NT2/D1 (cell line): ENCODE measurements around the gene OR2S2.

Source experiments
- DNase-seq: peaks from one replicate; pipeline ENCODE4 v3.0.0-alpha.2; 2011; ENCODE audit warnings: low read depth, low spot score
- H3K27me3 ChIP-seq: 2 replicates; pipeline ENCODE4 v1.6.0; 2011; ENCODE audit warnings: mild to moderate bottlenecking; ENCODE audit not compliant: insufficient read length, insufficient read depth
- H3K36me3 ChIP-seq: 2 replicates; pipeline ENCODE4 v1.6.1; 2011; ENCODE audit warnings: mild to moderate bottlenecking, low read length, mixed read lengths; ENCODE audit not compliant: insufficient read depth, insufficient read length
- H3K4me1 ChIP-seq: 2 replicates; pipeline ENCODE4 v1.5.1; 2011; ENCODE audit not compliant: insufficient read depth, insufficient read length
- H3K4me3 ChIP-seq: 2 replicates; pipeline ENCODE4 v1.5.1; 2011; ENCODE audit warnings: low read depth; ENCODE audit not compliant: insufficient read length
- H3K9ac ChIP-seq: 2 replicates; pipeline ENCODE4 v1.6.0; 2011; ENCODE audit warnings: low read depth; ENCODE audit not compliant: insufficient read length
- H3K9me3 ChIP-seq: 2 replicates; pipeline ENCODE4 v1.5.1; 2011; ENCODE audit warnings: mild to moderate bottlenecking, low read length; ENCODE audit not compliant: insufficient read depth
- SUZ12 ChIP-seq: IDR thresholded peaks from 2 replicates; pipeline ENCODE4 v1.6.1; 2011; ENCODE audit not compliant: insufficient read length, insufficient read depth; ENCODE audit errors: extremely low read depth
- YY1 ChIP-seq: IDR thresholded peaks from 2 replicates; pipeline ENCODE4 v1.6.1; 2011; ENCODE audit not compliant: insufficient read length, insufficient read depth
- ZNF274 ChIP-seq: IDR thresholded peaks from 2 replicates; pipeline ENCODE4 v1.6.1; 2011; ENCODE audit warnings: mild to moderate bottlenecking, low read depth, low read length

Gene OR2S2

GRCh38 chr9:35930521-35930920 lies 27.4 kb downstream of the OR2S2 start:
- no peak for DNase-seq
- H3K9me3 ChIP-seq = no peaks in the 10 kb centered on the region
- no peaks in the 10 kb centered on the region for H3K4me1 ChIP-seq
- H3K36me3 ChIP-seq = no peaks in the 10 kb centered on the region
- H3K9ac ChIP-seq = no peak overlapping the region
- TF ChIP-seq SUZ12 (no peak), YY1 (no peak), ZNF274 (no peak)
- no peak overlapping the region for H3K4me3 ChIP-seq
- no peaks in the 10 kb centered on the region for H3K27me3 ChIP-seq

- TF ChIP-seq YY1 (no peak), ZNF274 (no peak), SUZ12 (no peak)
These were observed 28.6 kb downstream of the OR2S2 start for GRCh38 chr9:35929453-35929718.

DNA sequence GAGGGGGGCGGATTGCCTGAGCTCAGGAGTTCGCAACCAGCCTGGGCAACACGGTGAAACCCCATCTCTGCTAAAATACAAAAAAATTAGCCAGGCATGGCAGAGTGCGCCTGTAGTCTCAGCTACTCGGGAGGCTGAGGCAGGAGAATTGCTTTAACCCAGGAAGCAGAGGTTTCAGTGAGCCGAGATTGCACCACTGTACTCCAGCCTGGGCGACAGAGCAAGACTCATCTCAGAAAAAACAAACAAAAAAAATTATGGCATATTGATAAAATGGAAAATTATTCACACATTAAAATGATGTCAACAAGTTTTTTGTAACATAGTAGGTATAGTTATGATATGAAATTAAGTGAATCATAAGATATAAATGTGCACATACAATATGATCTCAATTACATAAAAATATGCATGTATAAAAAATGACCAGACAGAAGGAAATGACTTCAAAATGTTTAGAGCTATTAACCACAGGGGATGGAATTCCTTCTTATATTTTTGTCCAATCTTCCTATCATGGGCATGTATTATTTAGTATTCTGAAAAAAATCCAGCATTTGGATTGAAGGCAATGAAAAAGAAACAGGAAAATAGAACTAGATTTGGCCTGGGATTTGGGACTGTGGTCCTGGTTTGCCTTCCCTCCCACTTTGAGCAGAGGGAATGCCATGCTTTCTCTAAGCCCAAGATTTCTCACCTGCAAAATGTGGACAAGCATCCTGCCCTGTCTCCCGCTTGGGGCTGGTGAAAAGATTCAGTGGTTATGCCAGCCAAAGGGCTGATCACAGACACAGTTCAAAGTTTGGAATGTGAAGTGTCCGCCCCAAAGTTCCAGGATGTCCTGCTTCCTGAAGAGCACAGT lies 29.1 kb downstream of the OR2S2 start:
- H3K27me3 ChIP-seq = no peaks in the 10 kb centered on the region
- TF ChIP-seq YY1 (no peak), SUZ12 (no peak), ZNF274 (no peak)
- H3K9me3 ChIP-seq = no peaks in the 10 kb centered on the region
- H3K36me3 ChIP-seq = no peaks in the 10 kb centered on the region
- H3K9ac ChIP-seq = no peak overlapping the region
- no peak overlapping the region for H3K4me3 ChIP-seq
- no peak for DNase-seq
- H3K4me1 ChIP-seq = no peaks in the 10 kb centered on the region

More at GRCh38 chr9:35929453-35929718, 28.6 kb downstream of the OR2S2 start:
- no peak for DNase-seq
- Histone ChIP-seq H3K4me1 (no peaks in the 10 kb centered on the region), H3K4me3 (no peak overlapping the region), H3K27me3 (no peaks in the 10 kb centered on the region), H3K9ac (no peak overlapping the region), H3K9me3 (no peaks in the 10 kb centered on the region), H3K36me3 (no peaks in the 10 kb centered on the region)

DNA sequence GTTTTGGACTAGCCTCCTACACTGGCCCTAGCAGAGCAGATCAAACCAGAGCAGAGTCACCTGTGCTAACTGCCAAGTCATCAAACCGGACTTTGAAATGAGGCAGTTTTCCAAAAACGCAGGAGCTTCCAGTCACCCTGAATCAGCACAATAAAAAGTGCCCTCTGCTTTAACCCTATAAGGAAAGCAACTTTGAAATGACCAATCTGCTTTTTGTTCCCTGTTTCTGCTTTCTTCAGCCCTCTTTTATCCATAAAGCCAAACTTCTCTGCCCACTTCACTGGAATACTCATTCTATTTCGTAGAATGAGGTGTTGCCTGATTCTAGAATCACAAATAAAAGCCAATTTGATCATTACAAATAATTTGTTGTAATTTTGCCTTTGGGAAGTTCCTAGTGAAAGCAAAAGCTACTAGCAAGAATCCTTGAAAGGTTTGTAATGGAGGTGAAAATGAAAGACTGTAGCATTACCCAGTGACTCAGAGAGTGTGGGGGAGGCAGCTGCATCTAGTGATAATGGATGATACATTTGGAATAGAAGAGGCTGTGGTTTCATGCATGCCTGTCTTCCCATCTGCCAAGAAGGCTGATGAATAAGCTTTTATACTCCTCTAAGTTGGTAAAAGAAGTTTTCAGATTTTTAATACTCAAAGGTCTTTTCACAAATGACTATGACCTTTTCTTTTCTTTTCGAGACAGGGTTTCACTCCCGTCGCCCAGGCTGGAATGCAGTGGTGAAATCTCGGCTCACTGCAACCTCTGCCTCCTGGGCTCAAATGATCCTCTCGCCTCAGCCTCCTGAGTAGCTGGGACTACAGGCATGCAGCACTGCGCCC lies 33.8 kb downstream of the OR2S2 start:
- no peaks in the 10 kb centered on the region for H3K4me1 ChIP-seq
- TF ChIP-seq SUZ12 (no peak), ZNF274 (no peak), YY1 (no peak)
- H3K36me3 ChIP-seq = no peaks in the 10 kb centered on the region
- H3K27me3 ChIP-seq = no peaks in the 10 kb centered on the region
- DNase-seq = no peak
- no peak overlapping the region for H3K9ac ChIP-seq
- no peak overlapping the region for H3K4me3 ChIP-seq
- no peaks in the 10 kb centered on the region for H3K9me3 ChIP-seq

GRCh38 chr9:35923598-35923926 lies 34.4 kb downstream of the OR2S2 start:
- Histone ChIP-seq H3K4me3 (no peak overlapping the region), H3K9ac (no peak overlapping the region), H3K36me3 (no peaks in the 10 kb centered on the region), H3K27me3 (no peaks in the 10 kb centered on the region), H3K9me3 (no peaks in the 10 kb centered on the region), H3K4me1 (no peaks in the 10 kb centered on the region)
- no peak for DNase-seq
- no peak for TF ChIP-seq YY1
- no peak for TF ChIP-seq ZNF274
- no peak for TF ChIP-seq SUZ12

GRCh38 chr9:35920051-35920620 lies 37.8 kb downstream of the OR2S2 start:
- DNase-seq = no peak
- Histone ChIP-seq H3K4me3 (no peak overlapping the region), H3K9ac (no peak overlapping the region), H3K9me3 (no peaks in the 10 kb centered on the region), H3K4me1 (peaks cover 3% of the 10 kb centered on the region), H3K27me3 (no peaks in the 10 kb centered on the region), H3K36me3 (no peaks in the 10 kb centered on the region)
- no peak for TF ChIP-seq SUZ12
- TF ChIP-seq YY1 = no peak
- no peak for TF ChIP-seq ZNF274

- Histone ChIP-seq H3K4me3 (no peak overlapping the region), H3K27me3 (no peaks in the 10 kb centered on the region), H3K36me3 (no peaks in the 10 kb centered on the region), H3K9ac (no peak overlapping the region), H3K4me1 (peaks cover 3% of the 10 kb centered on the region), H3K9me3 (no peaks in the 10 kb centered on the region)
- TF ChIP-seq ZNF274 = no peak
- TF ChIP-seq SUZ12 = no peak
- no peak for TF ChIP-seq YY1
- DNase-seq = no peak
These were observed 38.5 kb downstream of the OR2S2 start for GRCh38 chr9:35919212-35920008.
